SKM-1 treated with dmso at 0.1 percent for 144 hours (cell line): ENCODE measurements around the gene PEPD.

Experiments used
- DNase-seq: peaks from one replicate; lab custom pipeline; 2025; ENCODE audit not compliant: unreplicated experiment; lab: John Stamatoyannopoulos, UW

The PEPD gene

GRCh38 chr19:33426621-33427361 lies 94.8 kb downstream of the PEPD start:
- no peak for DNase-seq

GRCh38 chr19:33424181-33424580 lies 97.4 kb downstream of the PEPD start:
- DNase-seq: no peak

- DNase-seq: no peak
These were observed 99.0 kb downstream of the PEPD start for GRCh38 chr19:33422369-33423180.

DNA sequence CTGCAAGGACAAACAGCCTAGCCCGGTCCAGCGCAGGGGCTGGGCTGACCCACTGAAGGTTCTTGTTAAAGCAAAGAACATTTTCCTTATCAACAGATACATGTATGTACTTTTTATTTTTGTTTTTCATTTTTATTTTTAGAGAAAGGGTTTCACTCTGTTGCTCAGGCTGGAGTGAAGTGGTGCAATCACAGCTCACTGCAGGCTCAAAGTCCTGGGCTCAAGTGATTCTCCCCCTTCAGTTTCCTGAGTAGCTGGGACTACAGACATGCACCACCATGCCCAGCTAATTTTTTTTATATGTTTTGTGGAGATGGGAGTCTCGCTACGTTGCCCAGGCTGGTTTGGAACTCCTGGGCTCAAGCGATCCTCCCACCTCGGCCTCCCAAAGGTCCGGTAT lies 100.2 kb downstream of the PEPD start:
- DNase-seq: no peak

DNA sequence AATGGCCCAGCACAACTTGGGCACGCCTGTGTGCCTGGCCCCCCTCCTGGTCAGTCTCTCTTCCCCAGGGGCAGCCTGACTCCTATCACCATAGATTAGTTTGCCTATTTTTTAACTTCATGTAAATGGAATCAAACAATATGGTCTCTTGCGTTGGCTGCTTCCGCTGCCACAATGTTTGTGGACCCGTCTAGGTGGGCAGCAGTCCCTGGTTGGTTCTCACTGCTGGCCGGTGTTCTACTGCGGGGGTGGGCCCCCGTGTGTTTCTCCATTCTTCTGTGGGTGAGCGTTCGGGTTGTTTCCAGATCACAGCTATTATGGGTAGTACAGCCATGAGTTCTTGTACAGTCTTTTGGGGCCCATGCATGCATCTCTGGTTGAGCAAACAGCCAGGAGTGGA lies 100.8 kb downstream of the PEPD start:
- DNase-seq: no peak

DNA sequence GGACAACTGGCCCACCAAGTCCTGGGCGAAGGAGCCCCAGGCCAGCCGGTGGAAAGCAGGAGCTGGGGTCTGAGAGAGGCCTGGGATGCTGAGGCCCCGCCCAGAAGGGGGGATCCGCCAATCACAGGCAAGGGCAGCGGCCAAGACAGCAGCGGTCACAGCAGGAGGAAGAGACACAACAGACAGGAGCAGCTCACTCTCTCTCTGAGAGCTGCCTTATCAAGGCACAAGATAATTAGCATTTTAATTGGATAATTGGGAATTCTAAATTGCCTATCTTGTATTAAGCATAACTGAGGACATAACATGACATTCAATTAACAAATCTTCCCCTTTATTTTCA lies 101.8 kb downstream of the PEPD start:
- no peak for DNase-seq

GRCh38 chr19:33418871-33419787 lies 102.5 kb downstream of the PEPD start:
- DNase-seq: no peak

DNA sequence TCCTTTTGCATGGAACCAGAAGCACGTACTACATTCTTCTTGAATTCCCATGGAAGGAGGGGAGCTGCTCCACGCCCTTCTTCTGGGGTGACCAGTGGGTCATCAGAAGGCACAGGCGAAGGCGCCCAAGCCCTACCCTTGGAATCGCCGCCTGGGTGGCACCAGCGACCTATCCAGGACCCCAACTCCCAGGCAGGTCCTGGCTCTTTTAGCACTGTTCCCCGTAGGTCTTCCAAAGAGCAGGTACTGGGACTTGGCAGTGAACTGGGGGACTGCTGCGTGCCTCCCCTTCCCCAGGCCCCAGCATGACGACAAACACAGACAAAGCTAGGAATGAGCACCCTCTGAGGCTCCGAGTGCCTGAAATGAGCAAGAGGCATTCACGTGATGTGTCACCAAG lies 103.1 kb downstream of the PEPD start:
- no peak for DNase-seq

DNA sequence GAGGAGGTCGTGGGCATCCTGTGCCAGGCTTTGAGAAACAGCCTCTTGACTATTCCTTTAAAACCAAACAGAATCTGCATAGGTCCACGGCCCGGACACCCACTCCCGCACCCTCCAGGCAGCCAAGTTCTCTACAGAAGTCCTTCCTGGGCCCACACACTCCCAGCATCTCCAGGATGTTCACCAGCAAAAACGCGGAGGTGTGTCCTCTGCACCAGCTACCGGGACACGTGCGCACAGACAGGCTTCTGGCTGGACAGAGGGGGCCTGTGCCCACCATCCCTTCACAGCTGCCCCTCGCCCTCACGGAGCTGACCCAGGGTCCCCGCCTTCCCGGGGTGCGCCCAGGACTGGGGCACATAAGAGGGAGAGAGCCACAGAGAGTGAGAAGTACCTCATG lies 103.8 kb downstream of the PEPD start:
- no peak for DNase-seq

DNA sequence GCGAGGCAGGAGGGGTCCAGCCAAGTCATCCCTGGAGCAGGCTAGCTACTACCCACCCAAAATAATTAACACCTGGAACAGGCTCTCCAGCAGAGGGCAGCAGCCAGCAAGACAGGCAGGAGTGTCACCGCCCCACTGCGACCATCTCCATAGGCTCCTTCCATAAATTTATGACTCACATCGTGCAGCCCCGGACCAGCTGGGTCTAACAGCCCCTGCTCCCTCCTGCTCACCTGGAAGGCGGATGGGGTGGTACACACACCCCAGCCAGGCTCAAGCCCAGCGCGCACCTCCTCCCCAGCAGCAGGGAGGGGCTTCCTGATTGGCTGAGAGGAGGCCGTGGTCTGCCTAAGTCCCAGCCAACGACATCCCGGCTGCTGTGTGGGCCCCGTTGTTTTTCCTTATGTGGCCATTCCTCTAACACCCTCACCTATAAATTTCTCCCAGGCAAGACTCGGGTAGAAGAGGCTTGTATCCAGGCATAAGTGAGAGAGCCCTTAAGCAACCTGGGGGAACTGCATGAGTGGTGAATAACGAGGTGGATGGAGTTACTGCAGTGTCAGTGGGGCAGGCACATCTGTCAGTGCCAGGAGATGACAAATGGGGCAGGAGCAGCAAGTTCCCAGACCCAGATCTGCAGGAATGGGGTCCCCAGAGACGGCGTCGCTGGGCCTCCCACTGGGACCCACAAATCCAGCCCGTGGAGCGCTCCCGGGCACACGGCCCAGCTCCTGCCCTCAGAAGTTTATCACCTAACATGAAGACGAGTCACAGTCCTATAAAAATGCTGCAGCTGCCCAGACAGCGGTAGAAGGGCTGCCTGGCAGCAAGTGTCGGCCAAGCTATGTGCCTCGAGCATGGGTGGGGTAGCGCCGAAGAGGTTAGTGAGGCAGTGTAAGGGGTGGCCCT lies 105.0 kb downstream of the PEPD start:
- DNase-seq: peak; percentile 52

- DNase-seq: no peak
These were observed 106.7 kb downstream of the PEPD start for GRCh38 chr19:33414667-33415605.

DNA sequence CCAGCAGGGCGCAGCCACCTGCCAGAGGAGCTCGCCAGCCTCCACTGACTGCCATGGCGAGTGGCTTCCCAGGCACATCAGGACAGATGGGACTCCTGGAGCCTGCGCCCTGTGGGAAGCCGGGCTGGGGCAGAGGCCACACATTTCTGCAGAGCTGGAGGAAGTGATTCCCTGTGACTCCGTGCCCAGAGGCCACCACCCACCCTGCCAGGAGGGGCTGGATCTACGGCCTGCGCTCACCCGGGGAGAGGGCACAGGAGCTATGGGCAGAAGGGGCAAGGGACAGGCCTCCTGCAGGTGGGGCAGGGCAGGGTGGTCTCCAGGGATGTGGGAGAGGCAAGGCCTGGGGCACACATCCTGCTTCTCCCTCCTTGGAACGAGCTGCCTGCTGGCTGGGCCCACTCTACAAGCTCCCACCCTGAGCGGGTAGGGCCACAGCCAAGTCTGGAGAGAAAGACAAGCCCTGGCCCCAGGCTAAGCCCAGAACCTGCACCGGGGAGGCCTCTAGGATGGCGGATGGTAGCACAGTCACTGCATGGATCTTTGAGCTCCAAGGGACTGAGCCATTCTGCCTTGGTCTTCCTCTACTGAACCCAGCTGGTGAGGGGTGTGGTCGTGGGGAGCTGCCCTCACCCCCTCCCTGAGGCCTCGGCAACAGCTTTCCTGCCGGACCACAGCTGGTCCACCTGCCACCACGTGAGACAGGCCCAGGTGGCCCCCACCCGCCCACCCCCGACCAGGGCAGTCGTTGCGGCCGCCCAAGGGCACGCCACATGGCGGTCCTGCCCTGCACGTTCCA lies 107.5 kb downstream of the PEPD start:
- no peak for DNase-seq

DNA sequence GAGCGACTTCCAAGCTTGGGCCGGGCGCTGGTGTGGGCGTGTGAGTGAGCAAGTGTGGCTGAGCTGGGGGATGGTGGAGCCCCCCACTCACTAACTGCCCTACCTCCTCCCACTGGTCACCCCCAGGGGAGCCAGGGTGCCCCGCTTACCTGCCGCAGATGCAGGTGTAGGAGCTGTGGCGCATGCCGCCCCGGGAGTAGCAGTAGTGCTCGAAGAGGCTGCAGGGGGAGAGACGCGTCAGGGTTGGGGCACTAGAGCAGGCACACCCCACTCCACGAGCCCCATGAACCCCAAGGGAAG lies 108.2 kb downstream of the PEPD start:
- DNase-seq: no peak

GRCh38 chr19:33412601-33413425 lies 108.8 kb downstream of the PEPD start:
- DNase-seq: no peak

- no peak for DNase-seq
These were observed 109.9 kb downstream of the PEPD start for GRCh38 chr19:33411621-33412180.

DNA sequence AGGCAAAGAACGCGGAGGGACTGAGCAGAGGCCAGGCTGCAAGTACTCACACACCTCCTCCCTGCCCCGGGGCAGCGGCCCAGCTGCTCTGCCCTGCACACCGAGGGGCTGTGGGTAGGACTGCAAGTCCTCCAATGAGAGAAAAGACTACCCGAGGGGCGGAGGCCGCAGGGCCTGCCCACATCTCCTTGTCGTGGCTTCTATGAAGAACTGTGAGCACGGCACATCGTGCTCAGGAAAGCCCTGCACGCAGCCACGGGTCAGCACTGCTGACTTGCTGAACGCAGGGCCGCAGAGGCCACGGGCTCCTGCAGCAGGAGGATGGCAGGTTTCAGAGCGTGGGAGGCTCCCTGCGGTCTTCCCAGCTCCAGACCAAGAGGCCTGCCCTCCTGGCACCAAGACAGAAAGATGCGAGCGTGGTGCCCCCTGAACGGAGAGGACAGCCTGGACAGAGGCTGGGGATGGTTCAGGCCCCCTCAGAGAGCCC lies 110.6 kb downstream of the PEPD start:
- DNase-seq: no peak

- DNase-seq: no peak
These were observed 111.5 kb downstream of the PEPD start for GRCh38 chr19:33409906-33410685.
